Measurements from ENCODE around the gene ZNF335. TPM values are rescaled to one million over a fixed set of nuclear protein-coding genes. Genes with fewer than 3 reads are reported as not detected.

The ZNF335 gene
- total RNA-seq, 1 donor from 2014 or later, result 19.1 TPM

GRCh38 chr20:46011631-46012482 lies 39.9 kb upstream of the ZNF335 start:
- Histone ChIP-seq H3K4me3 (no peak overlapping the region), H3K27ac (no peak overlapping the region), H3K27me3 (peaks cover 65% of the 10 kb centered on the region), H3K9me3 (no peaks in the 10 kb centered on the region), H3K4me1 (peaks cover 13% of the 10 kb centered on the region), H3K36me3 (no peaks in the 10 kb centered on the region)
- DNase-seq, result peak; percentile 83
- TF ChIP-seq CTCF (IDR thresholded peaks at IDR 0.05), result peak; percentile 23
- ATAC-seq, result peak; percentile 60
- intact Hi-C loops (cut with DNase I), result no loop called here

- H3K4me3 ChIP-seq, result peak overlapping the region; percentile 21
- H3K27ac ChIP-seq, result no peak overlapping the region
- H3K36me3 ChIP-seq, result no peaks in the 10 kb centered on the region
- intact Hi-C loops (cut with DNase I), result no loop called here
- DNase-seq (peak; percentile 69), ATAC-seq (peak; percentile 33)
- no peak for TF ChIP-seq CTCF (IDR thresholded peaks at IDR 0.05)
- peaks cover 18% of the 10 kb centered on the region for H3K4me1 ChIP-seq
- peaks cover 65% of the 10 kb centered on the region for H3K27me3 ChIP-seq
- no peaks in the 10 kb centered on the region for H3K9me3 ChIP-seq
These were observed 38.7 kb upstream of the ZNF335 start for GRCh38 chr20:46010491-46011391.

DNA sequence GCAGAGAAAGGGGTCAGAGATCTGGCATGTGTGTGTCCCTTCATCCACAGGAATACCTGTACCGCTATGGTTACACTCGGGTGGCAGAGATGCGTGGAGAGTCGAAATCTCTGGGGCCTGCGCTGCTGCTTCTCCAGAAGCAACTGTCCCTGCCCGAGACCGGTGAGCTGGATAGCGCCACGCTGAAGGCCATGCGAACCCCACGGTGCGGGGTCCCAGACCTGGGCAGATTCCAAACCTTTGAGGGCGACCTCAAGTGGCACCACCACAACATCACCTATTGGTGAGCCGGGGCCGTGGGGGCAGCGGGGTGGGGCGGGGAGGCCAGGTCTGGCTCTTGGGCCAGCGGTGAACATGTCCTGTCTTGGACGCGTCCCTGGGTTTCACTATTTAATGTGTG lies 37.8 kb upstream of the ZNF335 start:
- intact Hi-C loops (cut with DNase I), result no loop called here
- DNase-seq (no peak), ATAC-seq (no peak)
- H3K27ac ChIP-seq, result no peak overlapping the region
- H3K27me3 ChIP-seq, result peaks cover 62% of the 10 kb centered on the region
- no peak overlapping the region for H3K4me3 ChIP-seq
- no peaks in the 10 kb centered on the region for H3K9me3 ChIP-seq
- H3K36me3 ChIP-seq, result no peaks in the 10 kb centered on the region
- peaks cover 23% of the 10 kb centered on the region for H3K4me1 ChIP-seq
- TF ChIP-seq CTCF (IDR thresholded peaks at IDR 0.05), result no peak

- H3K27ac ChIP-seq, result no peak overlapping the region
These were observed 35.7 kb upstream of the ZNF335 start for GRCh38 chr20:46007671-46008070.

DNA sequence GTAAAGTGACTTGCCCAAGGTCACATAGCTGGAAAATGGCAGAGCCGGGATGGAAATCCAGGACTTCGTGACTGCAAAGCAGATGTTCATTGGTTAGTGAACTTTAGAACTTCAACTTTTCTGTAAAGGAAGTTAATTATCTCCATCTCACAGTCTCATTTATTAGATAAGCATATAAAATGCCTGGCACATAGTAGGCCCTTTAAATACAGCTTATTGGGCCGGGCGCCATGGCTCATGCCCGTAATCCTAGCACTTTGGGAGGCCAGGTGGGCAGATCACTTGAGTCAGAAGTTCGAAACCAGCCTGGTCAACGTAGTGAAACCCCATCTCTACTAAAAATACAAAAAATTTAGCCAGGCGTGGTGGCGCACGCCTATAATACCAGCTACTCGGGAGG lies 35.0 kb upstream of the ZNF335 start:
- no peak for DNase-seq
- Histone ChIP-seq H3K27me3 (peaks cover 33% of the 10 kb centered on the region), H3K4me1 (peaks cover 17% of the 10 kb centered on the region), H3K4me3 (no peak overlapping the region), H3K27ac (no peak overlapping the region), H3K36me3 (no peaks in the 10 kb centered on the region), H3K9me3 (no peaks in the 10 kb centered on the region)
- no peak for ATAC-seq
- intact Hi-C loops (cut with DNase I), result no loop called here
- TF ChIP-seq CTCF (IDR thresholded peaks at IDR 0.05), result no peak

More at GRCh38 chr20:46007671-46008070, 35.7 kb upstream of the ZNF335 start:
- Histone ChIP-seq H3K9me3 (no peaks in the 10 kb centered on the region), H3K4me1 (peaks cover 17% of the 10 kb centered on the region), H3K27me3 (peaks cover 40% of the 10 kb centered on the region), H3K4me3 (no peak overlapping the region), H3K36me3 (no peaks in the 10 kb centered on the region)
- ATAC-seq (no peak), DNase-seq (no peak)
- intact Hi-C loops (cut with DNase I), result no loop called here
- TF ChIP-seq CTCF (IDR thresholded peaks at IDR 0.05), result no peak

All from upper lobe of right lung (tissue), 1 donor.